Bronchial epithelial cell (primary cell): ENCODE measurements around the gene AS3MT. TPM values are rescaled to one million over a fixed set of nuclear protein-coding genes. Genes with fewer than 3 reads are reported as not detected.
"Not testable (repeated sequence)": the region's sequence is repeated elsewhere in the genome, so short reads cannot be mapped to it uniquely, and the experiment has no call there.

Experiments
- DNase-seq: peaks from one replicate; pipeline ENCODE4 v3.0.0-alpha.2; 2010; ENCODE audit warnings: low read depth
- FAIRE-seq: peaks from 2 replicates; lab custom pipeline; 2011; peaks lifted over from hg19 to GRCh38; lab: Jason Lieb, UNC
- H3K27me3 ChIP-seq: 2 replicates; pipeline ENCODE4 v1.5.1; 2011; ENCODE audit warnings: low read length; ENCODE audit not compliant: control insufficient read depth, insufficient read depth
- H3K36me3 ChIP-seq: 2 replicates; pipeline ENCODE4 v1.5.1; 2011; ENCODE audit warnings: low read length; ENCODE audit not compliant: control insufficient read depth, insufficient read depth
- H3K4me3 ChIP-seq: 2 replicates; pipeline ENCODE4 v1.5.1; 2011; ENCODE audit warnings: mild to moderate bottlenecking, low read depth, low read length, control low read depth
- total RNA-seq: library from RNA; depleted of rRNA; stranded (reverse); fragments of >200 nt; gene quantifications from 2 replicates; pipeline ENCODE4 v1.2.1, GENCODE V29; 2014
- TF ChIP-seq, protein P1 (sequence below): IDR thresholded peaks from 2 replicates; pipeline ENCODE4 v1.5.1; 2011; ENCODE audit warnings: mild to moderate bottlenecking, moderate library complexity, low read length, control low read depth, inconsistent platforms; ENCODE audit not compliant: insufficient read depth, severe bottlenecking

The AS3MT gene, protein sequence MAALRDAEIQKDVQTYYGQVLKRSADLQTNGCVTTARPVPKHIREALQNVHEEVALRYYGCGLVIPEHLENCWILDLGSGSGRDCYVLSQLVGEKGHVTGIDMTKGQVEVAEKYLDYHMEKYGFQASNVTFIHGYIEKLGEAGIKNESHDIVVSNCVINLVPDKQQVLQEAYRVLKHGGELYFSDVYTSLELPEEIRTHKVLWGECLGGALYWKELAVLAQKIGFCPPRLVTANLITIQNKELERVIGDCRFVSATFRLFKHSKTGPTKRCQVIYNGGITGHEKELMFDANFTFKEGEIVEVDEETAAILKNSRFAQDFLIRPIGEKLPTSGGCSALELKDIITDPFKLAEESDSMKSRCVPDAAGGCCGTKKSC
- total RNA-seq: 2.1 and 2.6 TPM in 2 replicates

DNA sequence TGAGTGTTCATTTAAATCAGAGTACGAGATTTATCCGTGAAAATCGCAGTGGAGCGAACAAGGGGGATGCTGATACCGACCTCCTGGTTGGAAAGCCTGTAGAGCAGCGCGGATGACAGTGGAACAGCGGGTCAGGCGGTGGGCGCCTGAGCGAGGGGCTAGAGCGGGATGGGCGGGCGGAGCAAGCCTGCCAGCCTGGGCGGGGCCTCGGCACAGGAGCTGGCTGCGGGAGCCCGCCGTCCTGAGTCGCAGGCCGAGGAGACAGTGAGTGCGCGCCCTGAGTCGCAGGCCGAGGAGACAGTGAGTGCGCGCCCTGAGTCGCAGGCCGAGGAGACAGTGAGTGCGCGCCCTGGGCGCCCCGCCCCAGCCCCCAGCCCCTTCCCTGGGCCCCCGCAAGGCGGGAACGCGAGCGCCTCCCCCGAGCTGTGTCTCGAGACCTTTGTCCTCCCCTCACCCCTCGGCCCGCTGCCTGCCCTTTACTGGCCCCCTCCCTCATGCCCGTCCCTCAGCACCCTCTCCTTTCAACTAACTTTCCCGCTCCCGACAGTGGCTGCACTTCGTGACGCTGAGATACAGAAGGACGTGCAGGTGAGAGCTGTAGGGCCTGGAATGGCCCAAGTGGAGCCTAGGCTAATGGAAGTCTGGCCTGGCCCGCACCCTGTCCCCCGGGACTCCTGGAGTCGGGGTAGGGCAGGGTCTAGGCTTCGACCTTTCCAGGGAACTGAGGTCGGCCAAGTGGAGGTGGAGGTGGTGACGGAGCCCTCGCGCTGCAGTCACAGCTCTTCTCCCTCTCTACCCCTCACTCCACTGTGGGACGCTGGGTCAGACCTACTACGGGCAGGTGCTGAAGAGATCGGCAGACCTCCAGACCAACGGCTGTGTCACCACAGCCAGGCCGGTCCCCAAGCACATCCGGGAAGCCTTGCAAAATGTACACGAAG lies at the start of gene AS3MT:
TSS of gene AS3MT (plus strand) at position 213 of the 941 bp plus-strand sequence. CDS start at position 336, 123 bp downstream.
- Histone ChIP-seq H3K27me3 (no peaks in the 10 kb centered on the region), H3K4me3 (peak within 1 kb of the TSS; percentile 33), H3K36me3 (no peaks in the 10 kb centered on the region)
- no peak for FAIRE-seq
- TF ChIP-seq, protein P1, sequence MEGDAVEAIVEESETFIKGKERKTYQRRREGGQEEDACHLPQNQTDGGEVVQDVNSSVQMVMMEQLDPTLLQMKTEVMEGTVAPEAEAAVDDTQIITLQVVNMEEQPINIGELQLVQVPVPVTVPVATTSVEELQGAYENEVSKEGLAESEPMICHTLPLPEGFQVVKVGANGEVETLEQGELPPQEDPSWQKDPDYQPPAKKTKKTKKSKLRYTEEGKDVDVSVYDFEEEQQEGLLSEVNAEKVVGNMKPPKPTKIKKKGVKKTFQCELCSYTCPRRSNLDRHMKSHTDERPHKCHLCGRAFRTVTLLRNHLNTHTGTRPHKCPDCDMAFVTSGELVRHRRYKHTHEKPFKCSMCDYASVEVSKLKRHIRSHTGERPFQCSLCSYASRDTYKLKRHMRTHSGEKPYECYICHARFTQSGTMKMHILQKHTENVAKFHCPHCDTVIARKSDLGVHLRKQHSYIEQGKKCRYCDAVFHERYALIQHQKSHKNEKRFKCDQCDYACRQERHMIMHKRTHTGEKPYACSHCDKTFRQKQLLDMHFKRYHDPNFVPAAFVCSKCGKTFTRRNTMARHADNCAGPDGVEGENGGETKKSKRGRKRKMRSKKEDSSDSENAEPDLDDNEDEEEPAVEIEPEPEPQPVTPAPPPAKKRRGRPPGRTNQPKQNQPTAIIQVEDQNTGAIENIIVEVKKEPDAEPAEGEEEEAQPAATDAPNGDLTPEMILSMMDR: no peak
- no peak for DNase-seq

DNA sequence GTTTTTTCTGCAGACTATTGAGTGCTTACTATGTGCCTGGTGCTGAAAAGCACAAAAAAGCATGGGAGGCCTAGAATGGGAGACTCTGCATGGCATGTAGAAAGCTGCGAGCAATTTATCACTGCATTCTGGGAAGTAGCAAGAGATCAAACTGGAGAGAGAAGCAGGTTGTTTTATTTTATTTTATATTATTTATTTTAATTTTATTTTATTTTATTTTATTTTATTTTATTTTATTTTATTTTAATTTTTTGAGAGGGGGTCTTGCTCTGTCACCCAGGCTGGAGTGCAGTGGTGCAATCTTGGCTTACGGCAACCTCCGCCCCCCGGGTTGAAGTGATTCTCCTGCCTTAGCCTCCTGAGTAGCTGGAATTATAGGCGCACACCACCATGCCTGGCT lies 49.3 kb upstream of the AS3MT start:
- not testable (repeated sequence) for H3K36me3 ChIP-seq, DNase-seq, H3K27me3 ChIP-seq, H3K4me3 ChIP-seq, FAIRE-seq

DNA sequence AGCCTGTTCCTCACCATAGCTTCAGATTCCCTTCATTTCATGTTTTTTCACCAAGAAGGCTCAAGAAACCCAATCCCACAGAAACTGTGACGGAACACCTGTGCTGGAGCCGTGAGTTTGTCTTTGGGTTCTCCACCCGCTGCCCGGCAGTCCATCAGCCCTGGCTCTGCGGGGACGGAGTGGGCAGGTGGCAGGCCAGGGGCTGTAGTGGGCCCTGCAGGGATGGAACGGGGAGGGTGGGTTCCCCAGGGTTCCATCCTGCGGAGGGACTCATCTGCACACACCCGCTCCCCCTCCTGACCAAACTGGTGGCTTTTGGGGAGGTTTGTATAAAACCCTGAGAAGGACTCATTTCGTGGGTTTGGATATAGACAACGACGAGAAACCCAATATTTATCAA lies 47.0 kb upstream of the AS3MT start:
- H3K36me3 ChIP-seq: no peaks in the 10 kb centered on the region
- FAIRE-seq (no peak), DNase-seq (no peak)
- no peaks in the 10 kb centered on the region for H3K27me3 ChIP-seq
- TF ChIP-seq, protein P1: no peak
- H3K4me3 ChIP-seq: no peak overlapping the region

DNA sequence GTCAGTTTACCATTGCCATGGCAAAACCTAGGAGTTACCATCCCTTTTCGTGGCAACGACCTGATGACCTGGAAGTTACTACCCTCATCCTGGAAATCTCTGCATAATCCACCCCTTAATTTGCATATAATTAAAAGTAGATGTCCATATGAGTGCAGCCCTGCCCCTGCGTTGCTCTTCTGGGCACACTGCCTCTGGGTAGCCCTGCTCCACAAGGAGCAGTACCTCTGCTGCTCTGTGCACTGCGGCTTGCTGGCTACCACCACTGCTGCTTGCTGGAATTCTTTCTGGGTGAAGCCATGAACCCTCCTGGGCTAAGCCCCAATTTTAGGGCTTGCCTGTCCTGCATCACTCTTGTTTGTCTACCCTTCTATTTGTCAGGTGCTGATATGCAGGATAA lies 44.6 kb upstream of the AS3MT start:
- Histone ChIP-seq H3K4me3 (no peak overlapping the region), H3K27me3 (no peaks in the 10 kb centered on the region), H3K36me3 (no peaks in the 10 kb centered on the region)
- FAIRE-seq (peak; percentile 13), DNase-seq (no peak)
- TF ChIP-seq, protein P1: no peak

DNA sequence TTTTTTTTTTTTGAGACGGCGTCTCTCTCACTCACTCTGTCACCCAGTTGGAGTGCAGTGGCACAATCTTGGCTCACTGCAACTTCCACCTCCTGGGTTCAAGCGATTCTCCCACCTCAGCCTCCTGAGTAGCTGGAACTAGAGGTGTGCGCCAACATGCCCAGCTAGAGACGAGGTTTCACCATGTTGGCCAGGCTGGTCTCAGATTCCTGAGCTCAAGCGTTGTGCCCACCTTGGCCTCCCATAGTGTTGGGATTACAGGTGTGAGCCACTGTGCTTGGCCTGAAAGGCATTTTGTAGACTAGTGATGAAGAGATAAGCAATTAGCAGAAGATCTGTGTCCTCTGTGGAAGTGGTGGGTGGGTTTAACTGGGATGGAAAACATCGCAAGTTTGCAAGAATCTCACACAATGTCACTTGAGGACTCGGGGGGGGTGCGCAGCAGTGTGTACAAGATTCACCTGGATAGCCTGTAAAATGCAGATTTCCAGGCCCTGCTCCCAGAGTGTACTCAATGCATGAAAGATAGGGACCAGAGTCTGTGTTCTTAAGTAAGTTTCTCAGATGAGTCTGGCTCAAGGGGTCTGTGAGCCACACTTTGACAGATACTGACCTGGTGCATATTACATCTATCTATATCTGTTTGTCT lies 43.0 kb upstream of the AS3MT start:
- TF ChIP-seq, protein P1: no peak
- FAIRE-seq: no peak

DNA sequence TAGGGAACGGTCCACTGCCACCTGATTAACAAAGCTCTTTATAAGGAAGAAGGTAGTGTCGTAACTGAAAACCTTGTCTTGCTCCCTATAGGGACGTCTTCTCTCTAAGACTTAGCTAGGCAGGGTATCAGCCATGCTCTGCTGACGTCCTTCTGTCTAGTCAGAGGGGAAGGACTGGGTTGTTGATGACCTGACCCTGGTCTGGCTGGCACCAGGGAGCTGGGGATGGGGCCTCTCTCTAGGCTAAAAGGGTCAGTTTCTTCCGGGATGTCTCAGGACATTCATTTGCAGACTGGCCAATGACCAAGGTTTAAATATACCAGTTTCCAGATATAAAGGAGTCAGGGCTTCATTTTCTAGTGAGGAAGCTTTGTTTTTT lies 41.7 kb upstream of the AS3MT start:
- TF ChIP-seq, protein P1: no peak
- DNase-seq (no peak), FAIRE-seq (no peak)
- H3K36me3 ChIP-seq: no peaks in the 10 kb centered on the region
- no peaks in the 10 kb centered on the region for H3K27me3 ChIP-seq
- H3K4me3 ChIP-seq: no peak overlapping the region

More for the DNA sequence above, 43.0 kb upstream of the AS3MT start:
- no peak overlapping the region for H3K4me3 ChIP-seq
- no peaks in the 10 kb centered on the region for H3K27me3 ChIP-seq
- no peaks in the 10 kb centered on the region for H3K36me3 ChIP-seq
- no peak for DNase-seq
